Measurements from ENCODE around the gene HDGFL3. TPM values are rescaled to one million over a fixed set of nuclear protein-coding genes. Genes with fewer than 3 reads are reported as not detected.

HDGFL3 gene
- total and polyA plus RNA-seq, 2 donors (not counting 3 experiments of a cell fraction or from before 2014, with no cell fraction given): 20.2 to 155 TPM

GRCh38 chr15:83082730-83083386, 124.8 kb downstream of the HDGFL3 start:
- FAIRE-seq: no peak
- H3K9ac ChIP-seq (replicated peaks; ENCODE audit: extremely low read depth, insufficient read depth, low read length): no peak overlapping the region
- H3K36me3 ChIP-seq (ENCODE audit: control insufficient read depth in 2 of 2, extremely low read depth in 1 of 2, insufficient read depth in 2 of 2, low read length in 2 of 2): no peaks in the 10 kb centered on the region
- no peak overlapping the region for H3K4me2 ChIP-seq (ENCODE audit: insufficient read depth, low read length)
- TF ChIP-seq MYC (IDR thresholded peaks at IDR 0.05; ENCODE audit: low read depth, low read length) (no peak), JUN (IDR thresholded peaks at IDR 0.05; ENCODE audit: borderline replicate concordance, insufficient read depth, insufficient read length, low read depth) (no peak), POLR2A (IDR thresholded peaks at IDR 0.05; ENCODE audit: low read depth, low read length) (no peak), CTCF (IDR thresholded peaks at IDR 0.05; ENCODE audit: extremely low read depth in 1 of 2, insufficient read depth in 1 of 2, low read depth in 1 of 2, low read length in 2 of 2) (no peak), EZH2 (IDR thresholded peaks at IDR 0.05; ENCODE audit: borderline replicate concordance, low read depth, low read length, severe bottlenecking) (no peak), FOS (IDR thresholded peaks at IDR 0.05; ENCODE audit: borderline replicate concordance, insufficient read depth, low read length) (no peak), GATA2 (IDR thresholded peaks at IDR 0.05; ENCODE audit: insufficient read depth, insufficient read length, low read depth, low read length) (no peak), MAX (IDR thresholded peaks at IDR 0.05; ENCODE audit: insufficient read depth, insufficient read length) (no peak), POLR2AphosphoS5 (IDR thresholded peaks at IDR 0.05; ENCODE audit: insufficient read depth, low read depth, low read length) (no peak)
- dilution Hi-C loops (cut with MboI; ENCODE audit: extremely low pct_ligation_motif_present, low sequenced_read_pairs) (no loop called here), intact Hi-C loops (cut with micrococcal nuclease) (no loop called here)
- H3K4me1 ChIP-seq (ENCODE audit: control insufficient read depth, extremely low read depth, insufficient read depth, low read length): no peaks in the 10 kb centered on the region
- no peaks in the 10 kb centered on the region for H4K20me1 ChIP-seq (replicated peaks; ENCODE audit: control insufficient read depth, extremely low read depth, insufficient read depth, low read length)
- peaks cover under 1 to 15% of the 10 kb centered on the region in 2 experiments for H3K27me3 ChIP-seq (ENCODE audit: control insufficient read depth in 2 of 2, insufficient read depth in 2 of 2, low read length in 2 of 2)
- ChIA-PET CTCF (no interaction called here), POLR2A (no interaction called here)
- H3K9me3 ChIP-seq (replicated peaks; ENCODE audit: control insufficient read depth, insufficient read depth, low read length): no peaks in the 10 kb centered on the region
- DNase-seq (ENCODE audit: low read depth, low spot score): no peak
- no TSS peak for BruUV-seq (replicated peaks)
- H3K4me3 ChIP-seq (replicated peaks in 1 of 3; ENCODE audit: insufficient read depth in 1 of 3, low read depth in 1 of 3, low read length in 3 of 3): no peak overlapping the region
- H3K79me2 ChIP-seq (ENCODE audit: control insufficient read depth, insufficient read depth, low read length): no peaks in the 10 kb centered on the region
- no peak overlapping the region for H3K27ac ChIP-seq (ENCODE audit: insufficient read depth, low read depth, low read length)
- H2AFZ ChIP-seq (ENCODE audit: low read depth, low read length): no peak overlapping the region
- no peaks in the 10 kb centered on the region for H3K9me1 ChIP-seq (replicated peaks; ENCODE audit: control insufficient read depth, extremely low read depth, insufficient read depth, low read length)

All from endothelial cell of umbilical vein (primary cell).